Fibroblast of lung (primary cell): ENCODE measurements around the gene IGSF21.

Source experiments
- CTCF ChIP-seq, 2 donors: IDR thresholded peaks in 1 of 2; conservative IDR thresholded peaks in 1 of 2; 1 replicate in 1 of 2; 2 replicates in 1 of 2; pipeline ENCODE4 v1.5.1; 2011 to 2012; ENCODE audit warnings: low read length in 2 of 2, control low read depth in 1 of 2, inconsistent platforms in 1 of 2, low read depth in 1 of 2, mild to moderate bottlenecking in 1 of 2
- EZH2 ChIP-seq: IDR thresholded peaks from 2 replicates; pipeline ENCODE4 v1.5.1; 2012; ENCODE audit warnings: low read length, control low read depth, mild to moderate bottlenecking; ENCODE audit errors: missing control alignments

- no peak for TF ChIP-seq CTCF (conservative IDR thresholded peaks at IDR 0.05 in 1 of 2, IDR thresholded peaks at IDR 0.05 in 1 of 2; ENCODE audit: low read depth in 1 of 2, low read length in 2 of 2)
- no peak for TF ChIP-seq EZH2
Observed at GRCh38 chr1:18058981-18059605, 48.5 kb upstream of the IGSF21 start.
